Nucleus accumbens (tissue), 56 donors: ENCODE data around the gene ZNRD2.
"Not testable (repeated sequence)": the region's sequence is repeated elsewhere in the genome, so short reads cannot be mapped to it uniquely, and the experiment has no call there.

Experiments used
- DNase-seq, 56 donors: peaks; one replicate each; lab custom pipeline; 2025; lab: John Stamatoyannopoulos, UW

Gene ZNRD2

GRCh38 chr11:65569973-65570918, at the start of gene ZNRD2:
Gene ZNRD2, plus strand, starts transcription at chr11:65570477. Its CDS starts 15 bp downstream, at chr11:65570492.
- peak; percentile 89 to 100 (median 98) for DNase-seq

- DNase-seq = not testable (repeated sequence)
Observed at GRCh38 chr11:65521777-65522521, 48.3 kb upstream of the ZNRD2 start.

GRCh38 chr11:65522718-65523630, 47.3 kb upstream of the ZNRD2 start:
- DNase-seq = peak in 21 of 56 donors; percentile 8 to 73 (median 35)

GRCh38 chr11:65523631-65523968, 46.7 kb upstream of the ZNRD2 start:
- not testable (repeated sequence) for DNase-seq

GRCh38 chr11:65524014-65524740, 46.1 kb upstream of the ZNRD2 start:
- DNase-seq = peak in 9 of 56 donors; percentile 18 to 43 (median 38)

- peak in 53 of 56 donors; percentile 28 to 93 (median 79) for DNase-seq
Observed at GRCh38 chr11:65524741-65525545, 45.3 kb upstream of the ZNRD2 start, which contains the start of gene SCYL1. Gene SCYL1, plus strand, starts transcription at chr11:65525083. Its CDS starts 71 bp downstream, at chr11:65525154.

- DNase-seq = no peak
Observed at GRCh38 chr11:65525546-65526480, 44.5 kb upstream of the ZNRD2 start.

- DNase-seq = no peak
Observed at GRCh38 chr11:65526744-65527143, 43.5 kb upstream of the ZNRD2 start.

- no peak for DNase-seq
Observed at GRCh38 chr11:65528819-65529350, 41.4 kb upstream of the ZNRD2 start.

GRCh38 chr11:65529475-65530156, 40.7 kb upstream of the ZNRD2 start:
- no peak for DNase-seq

- DNase-seq = no peak
Observed at GRCh38 chr11:65530157-65530496, 40.1 kb upstream of the ZNRD2 start.

- no peak for DNase-seq
Observed at GRCh38 chr11:65532388-65533064, 37.8 kb upstream of the ZNRD2 start.

GRCh38 chr11:65535102-65535501, 35.2 kb upstream of the ZNRD2 start:
- no peak for DNase-seq

GRCh38 chr11:65536412-65537295, 33.6 kb upstream of the ZNRD2 start:
- DNase-seq = no peak

- DNase-seq = no peak
Observed at GRCh38 chr11:65537296-65537597, 33.0 kb upstream of the ZNRD2 start.
